ENCODE data around the gene CUX1.

DNA sequence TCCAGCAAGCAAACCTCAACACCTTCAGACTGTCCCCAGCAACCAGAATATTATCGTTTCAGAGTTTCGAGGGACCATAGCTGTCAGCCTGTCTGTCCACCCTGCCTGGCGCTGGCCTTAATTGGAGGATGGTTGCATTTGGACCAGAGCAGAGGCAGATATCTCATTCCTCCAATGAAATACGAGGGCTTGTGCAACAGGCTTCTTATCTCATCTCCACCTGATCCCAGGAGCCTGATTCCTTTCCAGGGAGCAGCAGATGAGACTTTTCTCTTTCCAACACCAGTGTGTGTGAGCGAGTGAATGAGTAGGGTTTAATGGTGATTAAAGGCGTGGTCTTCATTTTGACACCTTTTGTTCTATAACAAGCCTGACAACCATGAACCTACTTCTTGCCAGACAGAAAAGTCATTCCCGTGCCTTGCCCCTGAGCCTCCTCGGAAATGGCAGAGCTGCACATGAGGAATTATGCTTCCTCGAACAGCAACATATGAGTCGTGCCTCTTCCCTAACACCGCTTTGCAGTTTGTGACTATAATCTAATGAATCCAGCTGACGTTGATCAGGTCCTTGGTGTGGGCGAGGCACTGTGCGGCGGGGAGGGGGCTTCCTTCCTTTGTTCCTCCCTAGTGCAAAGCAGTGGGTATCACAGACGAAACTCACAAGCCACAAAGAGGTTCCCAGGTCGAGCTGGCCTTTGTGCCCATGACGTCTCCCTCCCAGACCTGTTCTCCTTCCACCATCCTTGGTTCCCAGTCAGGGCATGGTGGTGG, 147.4 kb downstream of the CUX1 start:
- TF ChIP-seq ZNF70 (CRISPR knock-in tag; IDR thresholded peaks at IDR 0.05) (no peak), ZFP30 (CRISPR knock-in tag; IDR thresholded peaks at IDR 0.05) (no peak), ESRRG (CRISPR knock-in tag; IDR thresholded peaks at IDR 0.05) (no peak), RARB (CRISPR knock-in tag; IDR thresholded peaks at IDR 0.05) (no peak), ZNF8 (CRISPR knock-in tag; IDR thresholded peaks at IDR 0.05) (no peak), ZC3H10 (CRISPR knock-in tag; IDR thresholded peaks at IDR 0.05) (no peak)
- TF ChIP-seq, protein P1, sequence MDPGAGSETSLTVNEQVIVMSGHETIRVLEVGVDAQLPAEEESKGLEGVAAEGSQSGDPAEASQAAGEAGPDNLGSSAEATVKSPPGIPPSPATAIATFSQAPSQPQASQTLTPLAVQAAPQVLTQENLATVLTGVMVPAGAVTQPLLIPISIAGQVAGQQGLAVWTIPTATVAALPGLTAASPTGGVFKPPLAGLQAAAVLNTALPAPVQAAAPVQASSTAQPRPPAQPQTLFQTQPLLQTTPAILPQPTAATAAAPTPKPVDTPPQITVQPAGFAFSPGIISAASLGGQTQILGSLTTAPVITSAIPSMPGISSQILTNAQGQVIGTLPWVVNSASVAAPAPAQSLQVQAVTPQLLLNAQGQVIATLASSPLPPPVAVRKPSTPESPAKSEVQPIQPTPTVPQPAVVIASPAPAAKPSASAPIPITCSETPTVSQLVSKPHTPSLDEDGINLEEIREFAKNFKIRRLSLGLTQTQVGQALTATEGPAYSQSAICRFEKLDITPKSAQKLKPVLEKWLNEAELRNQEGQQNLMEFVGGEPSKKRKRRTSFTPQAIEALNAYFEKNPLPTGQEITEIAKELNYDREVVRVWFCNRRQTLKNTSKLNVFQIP (CRISPR knock-in tag; IDR thresholded peaks at IDR 0.05; ENCODE audit: borderline replicate concordance, low read depth) = no peak
- TF ChIP-seq, protein P2, sequence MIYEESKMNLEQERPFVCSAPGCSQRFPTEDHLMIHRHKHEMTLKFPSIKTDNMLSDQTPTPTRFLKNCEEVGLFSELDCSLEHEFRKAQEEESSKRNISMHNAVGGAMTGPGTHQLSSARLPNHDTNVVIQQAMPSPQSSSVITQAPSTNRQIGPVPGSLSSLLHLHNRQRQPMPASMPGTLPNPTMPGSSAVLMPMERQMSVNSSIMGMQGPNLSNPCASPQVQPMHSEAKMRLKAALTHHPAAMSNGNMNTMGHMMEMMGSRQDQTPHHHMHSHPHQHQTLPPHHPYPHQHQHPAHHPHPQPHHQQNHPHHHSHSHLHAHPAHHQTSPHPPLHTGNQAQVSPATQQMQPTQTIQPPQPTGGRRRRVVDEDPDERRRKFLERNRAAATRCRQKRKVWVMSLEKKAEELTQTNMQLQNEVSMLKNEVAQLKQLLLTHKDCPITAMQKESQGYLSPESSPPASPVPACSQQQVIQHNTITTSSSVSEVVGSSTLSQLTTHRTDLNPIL (CRISPR knock-in tag; IDR thresholded peaks at IDR 0.05; ENCODE audit: low read depth) = no peak

Measured in SK-N-SH treated with all-trans-retinoic acid at 6 μM for 48 hours (cell line).